ENCODE measurements around the gene ACKR1.
A peak's percentile ranks its signal among the peaks of the same experiment; 100 is the strongest.

ACKR1 gene

GRCh38 chr1:159204161-159205141 is at the start of gene ACKR1:
ACKR1 (plus strand) TSS chr1:159204875; CDS start chr1:159204960, 85 bp downstream.
- FAIRE-seq: no peak
- no peak for DNase-seq (ENCODE audit: insufficient read length, low spot score)

GRCh38 chr1:159161001-159161718 is 43.5 kb upstream of the ACKR1 start:
- FAIRE-seq (peak; percentile 59), DNase-seq (ENCODE audit: insufficient read length, low spot score) (no peak)

DNA sequence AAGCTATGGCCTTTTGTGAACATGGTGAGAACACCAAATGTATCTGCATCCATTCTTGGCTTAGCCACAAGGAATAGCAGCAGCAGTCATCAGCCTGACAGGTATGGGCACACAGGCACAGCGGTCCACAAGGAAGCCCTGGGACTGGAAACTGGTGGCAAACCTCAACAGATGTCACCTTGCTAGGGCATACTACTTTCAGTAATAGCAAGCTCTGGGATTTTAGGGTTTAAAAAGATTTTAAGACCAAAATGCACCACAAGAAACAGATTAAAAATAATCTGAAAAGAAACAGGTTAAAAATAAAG is 43.0 kb upstream of the ACKR1 start:
- DNase-seq (ENCODE audit: insufficient read length, low spot score): no peak
- no peak for FAIRE-seq

DNA sequence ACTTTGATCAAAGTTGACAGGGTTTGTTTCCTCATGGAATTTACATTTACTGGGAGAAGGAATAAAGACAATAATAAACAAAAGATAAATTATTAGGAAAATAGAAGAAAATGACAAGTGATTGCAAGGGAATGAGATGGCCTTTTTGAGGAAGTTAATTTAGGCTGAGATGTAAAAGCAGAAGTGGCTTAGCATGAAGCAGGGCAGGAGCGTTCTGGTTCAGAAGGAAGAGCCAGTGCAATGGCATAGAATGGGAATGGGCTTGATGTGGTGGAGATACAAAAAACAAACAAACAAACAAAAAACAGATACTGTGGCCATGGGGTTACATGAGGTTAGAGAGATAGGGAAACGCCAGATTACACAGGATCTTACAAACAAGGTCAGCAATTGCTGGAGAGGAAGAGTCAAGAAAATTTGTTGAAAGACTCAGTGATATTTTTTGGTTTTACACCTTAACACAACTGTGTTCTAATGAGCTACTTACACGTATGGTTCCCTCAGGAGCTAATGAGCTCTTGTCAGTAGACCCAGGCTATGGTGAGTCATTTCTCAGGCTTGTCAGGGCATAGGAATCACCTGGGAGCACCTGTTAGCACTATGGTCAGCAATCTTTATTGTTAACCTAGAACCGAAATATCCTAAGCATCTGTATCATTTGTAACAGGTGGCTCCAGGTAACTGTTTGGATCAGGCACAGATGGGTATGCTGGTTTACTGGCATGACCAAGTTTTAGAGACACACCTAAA is 42.0 kb upstream of the ACKR1 start:
- DNase-seq (ENCODE audit: insufficient read length, low spot score) (no peak), FAIRE-seq (no peak)

DNA sequence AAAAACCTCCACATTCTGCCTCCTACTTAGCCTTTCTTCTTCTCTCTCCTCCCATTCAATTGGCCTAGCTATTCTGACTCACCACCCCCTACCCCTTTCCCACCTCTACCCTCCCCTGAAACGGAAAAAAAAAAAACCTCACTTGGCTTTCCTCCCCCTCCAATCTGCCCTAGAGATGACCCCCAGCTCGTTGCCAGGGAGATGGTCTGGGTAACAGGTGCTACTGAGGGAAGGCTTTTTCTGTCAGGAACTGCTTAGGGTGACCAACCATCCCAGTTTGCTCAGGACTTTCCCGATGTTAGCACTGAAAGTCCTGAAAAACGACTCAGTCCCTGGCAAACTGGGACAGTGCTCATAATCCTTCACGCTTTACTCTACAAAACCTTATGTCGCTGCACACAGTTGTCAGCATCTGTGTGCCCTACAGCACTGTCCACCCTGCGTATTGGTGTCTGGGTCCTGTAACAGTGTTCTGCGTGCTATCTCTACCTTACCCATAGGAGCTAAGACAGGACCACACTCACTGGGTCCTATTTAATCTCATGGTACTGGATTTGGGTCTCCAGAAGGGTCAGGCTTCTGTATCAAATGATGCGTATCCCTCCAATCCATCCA is 41.0 kb upstream of the ACKR1 start:
- FAIRE-seq (no peak), DNase-seq (ENCODE audit: insufficient read length, low spot score) (no peak)

GRCh38 chr1:159168043-159168442 is 36.6 kb upstream of the ACKR1 start:
- DNase-seq (ENCODE audit: insufficient read length, low spot score) (no peak), FAIRE-seq (no peak)

- DNase-seq (ENCODE audit: insufficient read length, low spot score) (no peak), FAIRE-seq (no peak)
Observed at GRCh38 chr1:159170639-159171038, 34.0 kb upstream of the ACKR1 start.

DNA sequence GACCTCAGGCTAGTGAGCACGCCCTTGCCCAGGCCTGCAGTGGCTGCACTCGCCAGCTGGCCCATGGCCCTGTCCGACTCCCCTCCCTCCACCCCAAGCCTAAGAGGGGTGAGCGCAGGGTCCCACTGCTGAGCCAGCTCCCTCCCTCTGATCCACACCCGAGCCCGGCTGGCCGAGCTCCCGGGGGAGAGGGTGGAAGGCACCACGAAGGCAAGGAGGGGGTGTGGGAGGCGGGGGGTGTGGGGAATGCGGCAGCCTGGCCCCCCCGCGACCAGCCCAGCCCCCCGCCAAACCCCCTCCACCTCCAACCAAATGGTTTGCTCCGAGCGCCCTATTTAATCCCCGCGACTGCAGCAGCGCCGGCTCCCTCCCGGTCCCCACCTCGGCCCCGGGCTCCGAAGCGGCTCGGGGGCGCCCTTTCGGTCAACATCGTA is 33.4 kb upstream of the ACKR1 start, which contains the start of gene CADM3:
Gene CADM3, plus strand, starts transcription at position 362 of the 434 bp plus-strand sequence. CDS start 151 bp downstream, outside the sequence.
- DNase-seq (ENCODE audit: insufficient read length, low spot score) (no peak), FAIRE-seq (no peak)

DNA sequence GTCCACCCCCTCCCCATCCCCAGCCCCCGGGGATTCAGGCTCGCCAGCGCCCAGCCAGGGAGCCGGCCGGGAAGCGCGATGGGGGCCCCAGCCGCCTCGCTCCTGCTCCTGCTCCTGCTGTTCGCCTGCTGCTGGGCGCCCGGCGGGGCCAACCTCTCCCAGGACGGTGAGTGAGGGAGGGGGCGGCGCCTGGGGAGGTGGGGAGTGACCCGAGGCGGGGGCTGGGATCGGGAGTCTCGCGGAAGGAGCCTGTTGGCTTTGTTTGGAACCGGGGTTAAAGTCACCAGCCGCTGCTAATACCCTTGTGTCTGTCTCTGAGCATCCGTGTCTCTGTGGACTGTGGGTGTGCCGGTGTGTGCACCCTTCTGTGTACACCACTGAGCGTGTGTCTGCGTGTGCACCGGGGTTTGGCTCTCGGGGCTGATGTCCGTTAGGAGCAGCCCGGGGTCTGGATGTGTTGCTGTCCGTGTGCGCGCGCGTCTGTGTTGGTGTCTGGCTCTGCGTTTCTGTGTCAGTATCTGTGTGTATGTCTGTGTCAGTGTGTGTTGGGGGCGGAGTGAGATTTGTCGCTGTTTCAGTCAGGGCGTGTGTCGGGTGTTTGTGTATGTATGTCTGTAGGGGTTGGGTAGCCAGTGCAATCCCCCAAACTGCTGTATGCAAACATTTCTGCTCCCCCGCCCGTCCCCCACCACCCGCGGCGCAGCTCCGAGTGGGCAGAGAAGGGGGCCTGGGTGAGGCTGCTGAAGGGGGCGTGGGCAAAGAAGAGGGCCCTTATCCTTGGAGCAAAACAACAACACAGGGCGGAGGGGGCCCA is 32.8 kb upstream of the ACKR1 start:
- FAIRE-seq (no peak), DNase-seq (ENCODE audit: insufficient read length, low spot score) (no peak)

- FAIRE-seq (no peak), DNase-seq (ENCODE audit: insufficient read length, low spot score) (no peak)
Observed at GRCh38 chr1:159172614-159173291, 31.9 kb upstream of the ACKR1 start.

- DNase-seq (ENCODE audit: insufficient read length, low spot score) (no peak), FAIRE-seq (no peak)
Observed at GRCh38 chr1:159173320-159173719, 31.4 kb upstream of the ACKR1 start.

GRCh38 chr1:159175571-159175970 is 29.1 kb upstream of the ACKR1 start:
- no peak for FAIRE-seq

DNA sequence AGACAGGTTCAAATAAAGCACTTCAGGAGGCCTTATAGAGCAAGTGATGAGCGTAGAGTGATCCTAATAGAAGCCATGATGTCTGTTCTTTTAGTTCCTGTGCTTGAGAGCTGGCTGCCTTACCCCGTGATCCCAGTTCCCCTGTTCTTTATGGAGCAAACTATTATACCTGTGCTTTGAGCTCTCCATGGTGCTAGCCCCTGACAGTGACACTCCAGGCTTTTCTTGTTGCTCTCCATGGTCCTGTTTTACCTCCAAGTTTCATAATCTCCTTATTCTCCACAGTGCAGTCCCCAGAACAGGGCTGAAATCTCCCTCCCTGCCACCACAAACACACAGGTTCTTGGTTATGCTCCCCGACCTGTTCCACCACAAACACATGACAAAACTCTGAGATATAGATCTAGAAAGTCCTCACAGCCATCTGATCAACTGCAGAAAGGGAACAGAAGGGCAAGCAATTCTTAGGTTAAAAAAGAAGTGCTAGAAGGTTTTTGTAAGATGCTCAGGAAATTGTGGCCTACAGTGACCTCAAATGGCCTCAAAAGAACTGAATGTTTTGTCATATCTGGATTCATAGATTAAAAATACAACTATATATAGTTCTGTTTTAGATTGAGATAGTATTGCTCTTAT is 27.3 kb upstream of the ACKR1 start:
- DNase-seq (ENCODE audit: insufficient read length, low spot score): peak; percentile 48
- FAIRE-seq: no peak

More at GRCh38 chr1:159175571-159175970, 29.1 kb upstream of the ACKR1 start:
- no peak for DNase-seq (ENCODE audit: insufficient read length, low spot score)

- FAIRE-seq (no peak), DNase-seq (ENCODE audit: insufficient read length, low spot score) (no peak)
Observed at GRCh38 chr1:159179906-159180305, 24.8 kb upstream of the ACKR1 start.

DNA sequence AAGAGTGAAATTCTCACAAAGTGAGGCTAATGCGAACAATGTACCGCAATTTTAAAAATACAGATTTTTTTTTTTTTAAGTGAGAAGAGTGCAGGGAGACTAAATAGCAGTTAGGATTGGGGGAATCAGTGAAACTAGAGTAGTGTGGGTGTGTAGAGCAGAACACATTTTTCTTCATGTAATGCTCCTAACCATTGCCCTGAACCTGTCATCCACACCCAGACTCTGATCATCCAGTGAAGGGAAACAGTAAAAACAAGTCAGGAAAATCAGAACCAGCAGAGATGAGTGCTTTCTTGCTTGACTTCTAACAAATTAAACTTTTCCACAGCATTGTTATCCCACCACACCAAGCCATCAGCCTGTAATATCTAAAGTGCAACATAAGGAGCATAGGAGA is 24.2 kb upstream of the ACKR1 start:
- DNase-seq (ENCODE audit: insufficient read length, low spot score) (no peak), FAIRE-seq (no peak)

DNA sequence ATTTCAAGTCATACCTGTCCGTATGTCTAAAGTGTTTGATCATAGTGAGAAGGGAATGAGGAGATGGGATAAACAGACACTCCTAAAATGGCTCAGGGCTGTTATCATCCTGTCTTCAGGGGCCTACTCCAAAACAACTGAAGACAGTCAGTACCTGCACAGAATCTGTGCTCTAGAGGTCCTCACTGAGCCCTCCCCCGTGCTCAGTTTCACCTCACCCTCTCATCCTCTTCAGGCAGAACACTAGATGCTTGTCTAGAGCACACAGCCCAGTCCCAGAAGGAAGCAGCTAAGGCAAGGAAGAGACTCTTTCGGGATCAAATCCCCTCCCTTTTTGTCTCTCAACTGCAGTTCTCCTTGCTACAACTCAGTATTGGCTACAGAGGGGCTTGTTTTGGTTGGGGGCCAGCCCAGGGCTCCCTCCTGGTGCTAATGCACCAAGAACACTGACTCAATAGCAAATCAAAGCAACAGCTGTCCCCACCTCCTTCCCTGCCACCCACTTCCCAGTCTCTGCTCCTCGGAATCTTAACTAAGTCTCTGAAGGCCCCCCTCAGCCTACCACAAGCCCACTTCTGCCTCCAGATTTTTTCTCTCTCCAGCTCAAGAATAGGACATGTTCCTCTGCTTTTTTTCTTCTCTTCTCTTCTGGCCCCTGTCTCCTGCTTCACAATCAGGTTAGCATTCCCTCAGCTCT is 23.2 kb upstream of the ACKR1 start:
- FAIRE-seq: no peak
- no peak for DNase-seq (ENCODE audit: insufficient read length, low spot score)

GRCh38 chr1:159184201-159184600 is 20.5 kb upstream of the ACKR1 start:
- FAIRE-seq (no peak), DNase-seq (ENCODE audit: insufficient read length, low spot score) (no peak)

- DNase-seq (ENCODE audit: insufficient read length, low spot score): no peak
- no peak for FAIRE-seq
Observed at GRCh38 chr1:159185121-159185520, 19.6 kb upstream of the ACKR1 start.
